SK-N-SH (cell line): ENCODE results near the gene AFAP1. TPM values are rescaled to one million over a fixed set of nuclear protein-coding genes. Genes with fewer than 3 reads are reported as not detected.

Experiments used
- CTCF ChIA-PET: fragments of 300-600, 350-600 bp; formaldehyde crosslinking; extraction: SDS; loops from one replicate; lab custom pipeline; 2021; lab: Yijun Ruan, JAX
- POLR2A ChIA-PET: fragments of 350-600 bp; sonication (Branson Sonifier 250); formaldehyde crosslinking; extraction: SDS; loops from one replicate; lab custom pipeline; 2020; ENCODE audit warnings: antibody characterized with exemption, inconsistent platforms; lab: Yijun Ruan, JAX
- DNase-seq: peaks from one replicate; pipeline ENCODE4 v3.0.0; 2012
- H2AFZ ChIP-seq: fragments of 200-600 bp; sonication (generic); 2 replicates; pipeline ENCODE4 v1.8.1; 2016; ENCODE audit warnings: antibody characterized with exemption, mild to moderate bottlenecking, low read depth
- H3F3A ChIP-seq: fragments of 200-600 bp; sonication (generic); replicated peaks from 2 replicates; pipeline ENCODE3; 2016; ENCODE audit warnings: antibody characterized with exemption, mild to moderate bottlenecking; ENCODE audit not compliant: insufficient read depth
- H3K27ac ChIP-seq, 2 experiments: fragments of 200-500 bp in 1 of 2; fragments of 200-600 bp in 1 of 2; sonication (Bioruptor generic) in 1 of 2; sonication (generic), shearing (Covaris generic) in 1 of 2; 2 replicates each; pipeline versions ENCODE4 v1.5.1 to v1.6.1; 2014 to 2016; ENCODE audit warnings: low read depth in 2 of 2, inconsistent platforms in 1 of 2, low read length in 1 of 2, mild to moderate bottlenecking in 1 of 2, mixed read lengths in 1 of 2
- H3K27me3 ChIP-seq: fragments of 200-600 bp; sonication (generic), shearing (Covaris generic); 2 replicates; pipeline ENCODE4 v1.6.1; 2016; ENCODE audit warnings: mixed run types; ENCODE audit not compliant: insufficient read depth
- H3K36me3 ChIP-seq, 2 experiments: fragments of 200-500 bp in 1 of 2; fragments of 200-600 bp in 1 of 2; sonication (Bioruptor generic) in 1 of 2; sonication (generic) in 1 of 2; replicated peaks in 1 of 2; 2 replicates each; pipeline versions ENCODE3 to v1.5.1; 2014 to 2016; ENCODE audit warnings: low read length in 1 of 2, mild to moderate bottlenecking in 1 of 2; ENCODE audit not compliant: insufficient read depth in 2 of 2, control insufficient read depth in 1 of 2
- H3K4me1 ChIP-seq, 2 experiments: fragments of 200-500 bp in 1 of 2; fragments of 200-600 bp in 1 of 2; sonication (Bioruptor generic) in 1 of 2; sonication (generic), shearing (Covaris generic) in 1 of 2; 2 replicates each; pipeline versions ENCODE4 v1.5.1 to v1.6.1; 2014 to 2016; ENCODE audit warnings: low read depth in 1 of 2, low read length in 1 of 2, mixed run types in 1 of 2; ENCODE audit not compliant: insufficient read depth in 2 of 2, control insufficient read depth in 1 of 2
- H3K4me2 ChIP-seq: fragments of 200-600 bp; sonication (generic), shearing (Covaris generic); 2 replicates; pipeline ENCODE4 v1.6.1; 2017; ENCODE audit warnings: mixed run types
- H3K4me3 ChIP-seq, 2 experiments: fragments of 200-500 bp in 1 of 2; fragments of 200-600 bp in 1 of 2; sonication (Bioruptor generic) in 1 of 2; sonication (generic), shearing (Covaris generic) in 1 of 2; 2 replicates each; pipeline versions ENCODE4 v1.5.1 to v1.8.1; 2014 to 2016; ENCODE audit warnings: low read depth in 2 of 2, inconsistent platforms in 1 of 2, low read length in 1 of 2, mild to moderate bottlenecking in 1 of 2, mixed read lengths in 1 of 2, moderate library complexity in 1 of 2
- H3K79me2 ChIP-seq: fragments of 200-600 bp; sonication (generic); 2 replicates; pipeline ENCODE4 v1.8.1; 2017; ENCODE audit warnings: mild to moderate bottlenecking; ENCODE audit not compliant: insufficient read depth
- H3K9ac ChIP-seq: fragments of 200-600 bp; sonication (generic); 2 replicates; pipeline ENCODE4 v1.6.1; 2017; ENCODE audit warnings: mixed run types
- H3K9me2 ChIP-seq: fragments of 200-600 bp; sonication (generic); 2 replicates; pipeline ENCODE4 v1.6.1; 2017; ENCODE audit warnings: mixed run types
- H3K9me3 ChIP-seq: fragments of 200-600 bp; sonication (generic); 2 replicates; pipeline ENCODE4 v1.6.1; 2017; ENCODE audit warnings: mixed run types, mild to moderate bottlenecking, moderate library complexity
- H4K20me1 ChIP-seq: fragments of 200-600 bp; sonication (generic); 2 replicates; pipeline ENCODE4 v1.6.1; 2017; ENCODE audit warnings: mild to moderate bottlenecking, mixed run types; ENCODE audit not compliant: insufficient read depth
- CHD2 ChIP-seq: fragments of 150-350 bp; IDR thresholded peaks from 2 replicates; pipeline ENCODE4 v1.6.1; 2018; ENCODE audit warnings: low read length; ENCODE audit not compliant: partially characterized antibody
- ELF1 ChIP-seq: IDR thresholded peaks from 2 replicates; pipeline ENCODE4 v1.4.0; 2012
- FOSL2 ChIP-seq: IDR thresholded peaks from 2 replicates; pipeline ENCODE4 v1.4.0; 2012; ENCODE audit warnings: low read depth, mild to moderate bottlenecking, moderate library complexity, borderline replicate concordance
- FOXM1 ChIP-seq: IDR thresholded peaks from 2 replicates; pipeline ENCODE4 v1.4.0; 2012; ENCODE audit warnings: low read depth, mild to moderate bottlenecking
- GABPA ChIP-seq: IDR thresholded peaks from 2 replicates; pipeline ENCODE4 v1.4.0; 2012; ENCODE audit warnings: low read depth, mild to moderate bottlenecking
- JUND ChIP-seq: IDR thresholded peaks from 2 replicates; pipeline ENCODE4 v1.4.0; 2012
- MAX ChIP-seq: IDR thresholded peaks from 2 replicates; pipeline ENCODE4 v1.4.0; 2012; ENCODE audit warnings: low read depth
- MEF2A ChIP-seq: IDR thresholded peaks from 2 replicates; pipeline ENCODE4 v1.4.0; 2012; ENCODE audit warnings: low read depth, borderline replicate concordance
- NFIC ChIP-seq: IDR thresholded peaks from 2 replicates; pipeline ENCODE4 v1.4.0; 2012; ENCODE audit warnings: borderline replicate concordance
- RAD21 ChIP-seq: IDR thresholded peaks from 2 replicates; pipeline ENCODE4 v1.6.1; 2012; ENCODE audit warnings: mild to moderate bottlenecking, low read length
- RCOR1 ChIP-seq: fragments of 150-350 bp; IDR thresholded peaks from 2 replicates; pipeline ENCODE4 v1.6.1; 2017; ENCODE audit warnings: antibody characterized with exemption, low read length
- RFX5 ChIP-seq: IDR thresholded peaks from 2 replicates; pipeline ENCODE4 v1.6.1; 2012; ENCODE audit warnings: mild to moderate bottlenecking, improper control_type of control experiment, low read length
- SIN3A ChIP-seq: IDR thresholded peaks from 2 replicates; pipeline ENCODE4 v1.6.1; 2012; ENCODE audit warnings: low read depth, mild to moderate bottlenecking, low read length, moderate library complexity, borderline replicate concordance
- TCF12 ChIP-seq: IDR thresholded peaks from 2 replicates; pipeline ENCODE4 v1.4.0; 2012
- USF2 ChIP-seq: fragments of 150-350 bp; IDR thresholded peaks from 2 replicates; pipeline ENCODE4 v1.6.1; 2017; ENCODE audit warnings: antibody characterized with exemption, low read length, low read depth, borderline replicate concordance
- YY1 ChIP-seq: IDR thresholded peaks from 2 replicates; pipeline ENCODE4 v1.4.0; 2012; ENCODE audit warnings: low read depth, mild to moderate bottlenecking
- WGBS: methylation state at CpG from one replicate; pipeline ENCODE4 v1.1.6; 2017; ENCODE audit warnings: low lambda C conversion rate; 5-methylcytosine and 5-hydroxymethylcytosine counted together
- polyA plus RNA-seq, 3 experiments: library from polyadenylated mRNA; depleted of rRNA; stranded (reverse); fragments of >200 nt; gene quantifications; 2 replicates each; pipeline ENCODE4 v1.2.3, GENCODE V29; 2012
- TF ChIP-seq, protein P1 (sequence below): fragments of 150-350 bp; IDR thresholded peaks from 2 replicates; pipeline ENCODE4 v1.6.1; 2016; ENCODE audit warnings: mild to moderate bottlenecking, low read depth, low read length
- TF ChIP-seq, protein P2 (sequence below): IDR thresholded peaks from 2 replicates; pipeline ENCODE4 v1.4.0; 2012; ENCODE audit warnings: low read depth, borderline replicate concordance
- TF ChIP-seq, protein P3 (sequence below): fragments of 200-600 bp; sonication (generic); IDR thresholded peaks from 2 replicates; pipeline ENCODE4 v1.6.1; 2017; ENCODE audit warnings: antibody characterized with exemption, mild to moderate bottlenecking, moderate library complexity

AFAP1 gene
- polyA plus RNA-seq, 1 of the 3 experiments (the other 2 are of a cell fraction), result 67.9 TPM

DNA sequence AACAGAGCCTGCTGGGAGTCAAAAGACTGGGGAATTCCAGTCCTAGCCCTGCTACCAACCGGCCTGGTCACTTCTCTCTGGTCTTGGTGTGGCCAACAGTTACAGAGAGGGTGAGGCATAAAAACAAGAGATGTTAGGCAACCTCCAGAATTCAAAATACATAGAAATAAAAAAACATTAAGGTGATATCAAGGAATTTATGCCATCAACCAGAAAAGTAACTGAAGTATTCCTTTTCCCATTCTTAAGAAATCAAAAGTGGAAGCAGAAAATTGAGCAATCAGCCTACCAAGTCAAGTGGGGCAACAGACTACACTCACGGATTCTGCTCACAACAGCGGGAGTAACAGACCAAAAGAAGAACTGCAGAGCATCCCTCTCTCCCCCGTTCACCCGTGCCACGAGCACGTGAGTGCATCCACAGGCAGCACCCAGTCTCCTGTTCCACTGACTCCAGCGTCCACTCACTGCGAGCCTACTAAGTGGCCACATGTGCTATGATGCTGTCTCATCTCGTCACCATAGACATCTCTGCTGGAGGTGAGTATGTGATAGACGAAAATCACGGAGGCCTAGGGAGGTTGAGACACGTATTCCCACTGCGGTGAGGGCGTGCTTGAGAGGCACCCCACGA is 29.3 kb downstream of the AFAP1 start:
- Histone ChIP-seq H3K9me3 (no peaks in the 10 kb centered on the region), H2AFZ (no peak overlapping the region), H3K4me3 (no peak overlapping the region), H3K4me2 (peak overlapping the region; percentile 49), H3K4me1 (peaks cover 62 to 76% of the 10 kb centered on the region in 2 experiments), H3K27me3 (no peaks in the 10 kb centered on the region), H3K27ac (peak overlapping the region; percentile 96 to 97), H3F3A (peaks cover 69% of the 10 kb centered on the region), H4K20me1 (peaks cover 46% of the 10 kb centered on the region), H3K79me2 (peaks cover 100% of the 10 kb centered on the region), H3K36me3 (peaks cover 0 to 12% of the 10 kb centered on the region in 2 experiments), H3K9ac (peak overlapping the region; percentile 45; the same call in 1 of the 2 replicates), H3K9me2 (no peaks in the 10 kb centered on the region)
- whole genome bisulfite sequencing, result 77% methylated on average over 16 of the region's 16 CpGs
- POLR2A ChIA-PET, result interaction anchor here (1.0 kb wide), 1 partner anchor 18 kb away, joined by 3 read pairs; no protein-coding TSS in a partner anchor
- TF ChIP-seq, protein P1, sequence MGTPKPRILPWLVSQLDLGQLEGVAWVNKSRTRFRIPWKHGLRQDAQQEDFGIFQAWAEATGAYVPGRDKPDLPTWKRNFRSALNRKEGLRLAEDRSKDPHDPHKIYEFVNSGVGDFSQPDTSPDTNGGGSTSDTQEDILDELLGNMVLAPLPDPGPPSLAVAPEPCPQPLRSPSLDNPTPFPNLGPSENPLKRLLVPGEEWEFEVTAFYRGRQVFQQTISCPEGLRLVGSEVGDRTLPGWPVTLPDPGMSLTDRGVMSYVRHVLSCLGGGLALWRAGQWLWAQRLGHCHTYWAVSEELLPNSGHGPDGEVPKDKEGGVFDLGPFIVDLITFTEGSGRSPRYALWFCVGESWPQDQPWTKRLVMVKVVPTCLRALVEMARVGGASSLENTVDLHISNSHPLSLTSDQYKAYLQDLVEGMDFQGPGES, result no peak
- TF ChIP-seq SIN3A (no peak), NFIC (no peak), TCF12 (no peak), ELF1 (no peak), USF2 (no peak), FOSL2 (no peak), JUND (no peak), MEF2A (no peak), MAX (no peak), RFX5 (no peak), FOXM1 (no peak), RCOR1 (no peak), YY1 (no peak), RAD21 (no peak), CHD2 (no peak), GABPA (no peak)
- TF ChIP-seq, protein P2, sequence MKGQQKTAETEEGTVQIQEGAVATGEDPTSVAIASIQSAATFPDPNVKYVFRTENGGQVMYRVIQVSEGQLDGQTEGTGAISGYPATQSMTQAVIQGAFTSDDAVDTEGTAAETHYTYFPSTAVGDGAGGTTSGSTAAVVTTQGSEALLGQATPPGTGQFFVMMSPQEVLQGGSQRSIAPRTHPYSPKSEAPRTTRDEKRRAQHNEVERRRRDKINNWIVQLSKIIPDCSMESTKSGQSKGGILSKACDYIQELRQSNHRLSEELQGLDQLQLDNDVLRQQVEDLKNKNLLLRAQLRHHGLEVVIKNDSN, result no peak
- TF ChIP-seq, protein P3, sequence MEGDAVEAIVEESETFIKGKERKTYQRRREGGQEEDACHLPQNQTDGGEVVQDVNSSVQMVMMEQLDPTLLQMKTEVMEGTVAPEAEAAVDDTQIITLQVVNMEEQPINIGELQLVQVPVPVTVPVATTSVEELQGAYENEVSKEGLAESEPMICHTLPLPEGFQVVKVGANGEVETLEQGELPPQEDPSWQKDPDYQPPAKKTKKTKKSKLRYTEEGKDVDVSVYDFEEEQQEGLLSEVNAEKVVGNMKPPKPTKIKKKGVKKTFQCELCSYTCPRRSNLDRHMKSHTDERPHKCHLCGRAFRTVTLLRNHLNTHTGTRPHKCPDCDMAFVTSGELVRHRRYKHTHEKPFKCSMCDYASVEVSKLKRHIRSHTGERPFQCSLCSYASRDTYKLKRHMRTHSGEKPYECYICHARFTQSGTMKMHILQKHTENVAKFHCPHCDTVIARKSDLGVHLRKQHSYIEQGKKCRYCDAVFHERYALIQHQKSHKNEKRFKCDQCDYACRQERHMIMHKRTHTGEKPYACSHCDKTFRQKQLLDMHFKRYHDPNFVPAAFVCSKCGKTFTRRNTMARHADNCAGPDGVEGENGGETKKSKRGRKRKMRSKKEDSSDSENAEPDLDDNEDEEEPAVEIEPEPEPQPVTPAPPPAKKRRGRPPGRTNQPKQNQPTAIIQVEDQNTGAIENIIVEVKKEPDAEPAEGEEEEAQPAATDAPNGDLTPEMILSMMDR, result no peak
- no peak for DNase-seq
- CTCF ChIA-PET, result interaction anchor here (1.0 to 7.4 kb wide), 4 partner anchors 18 to 190 kb away, joined by 3 to 46 read pairs (median 16); no protein-coding TSS in a partner anchor
